ENCODE measurements around the gene MAS1L. TPM values are rescaled to one million over a fixed set of nuclear protein-coding genes. Genes with fewer than 3 reads are reported as not detected.

MAS1L gene
- total RNA-seq, 1 experiment from 2014 or later, result not detected

DNA sequence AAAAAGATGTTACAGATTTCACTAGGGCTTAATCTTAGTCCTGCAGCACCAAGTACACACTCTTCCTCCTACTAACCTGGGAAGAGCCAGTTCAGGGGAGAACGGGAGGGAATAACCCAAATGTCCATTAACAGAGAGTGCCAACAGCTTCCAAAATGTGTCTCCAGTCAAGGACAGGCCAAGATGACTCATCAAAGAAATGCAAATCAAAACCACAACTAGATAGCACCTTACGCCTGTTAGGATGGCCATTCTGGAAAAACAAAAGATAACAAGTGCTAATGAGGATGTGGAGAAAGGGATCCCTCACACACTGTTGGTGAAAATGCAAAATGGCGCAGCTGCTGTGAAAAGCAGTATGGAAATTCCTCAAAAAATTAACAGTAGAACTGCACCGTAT is 3.8 kb upstream of the MAS1L start:
- DNase-seq (ENCODE audit: unreplicated experiment), result no peak
- ChIA-PET POLR2A (no interaction called here), CTCF (interaction anchor here (0.7 kb wide), 1 partner anchor 125 kb away, joined by 3 read pairs; no protein-coding TSS in a partner anchor)
- TF ChIP-seq, protein P1, sequence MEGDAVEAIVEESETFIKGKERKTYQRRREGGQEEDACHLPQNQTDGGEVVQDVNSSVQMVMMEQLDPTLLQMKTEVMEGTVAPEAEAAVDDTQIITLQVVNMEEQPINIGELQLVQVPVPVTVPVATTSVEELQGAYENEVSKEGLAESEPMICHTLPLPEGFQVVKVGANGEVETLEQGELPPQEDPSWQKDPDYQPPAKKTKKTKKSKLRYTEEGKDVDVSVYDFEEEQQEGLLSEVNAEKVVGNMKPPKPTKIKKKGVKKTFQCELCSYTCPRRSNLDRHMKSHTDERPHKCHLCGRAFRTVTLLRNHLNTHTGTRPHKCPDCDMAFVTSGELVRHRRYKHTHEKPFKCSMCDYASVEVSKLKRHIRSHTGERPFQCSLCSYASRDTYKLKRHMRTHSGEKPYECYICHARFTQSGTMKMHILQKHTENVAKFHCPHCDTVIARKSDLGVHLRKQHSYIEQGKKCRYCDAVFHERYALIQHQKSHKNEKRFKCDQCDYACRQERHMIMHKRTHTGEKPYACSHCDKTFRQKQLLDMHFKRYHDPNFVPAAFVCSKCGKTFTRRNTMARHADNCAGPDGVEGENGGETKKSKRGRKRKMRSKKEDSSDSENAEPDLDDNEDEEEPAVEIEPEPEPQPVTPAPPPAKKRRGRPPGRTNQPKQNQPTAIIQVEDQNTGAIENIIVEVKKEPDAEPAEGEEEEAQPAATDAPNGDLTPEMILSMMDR (IDR thresholded peaks at IDR 0.05; ENCODE audit: unreplicated experiment), result no peak
- H3K36me3 Mint-ChIP-seq (ENCODE audit: insufficient read depth, unreplicated experiment), result no peaks in the 10 kb centered on the region
- no peak overlapping the region for H3K27ac Mint-ChIP-seq (ENCODE audit: low read depth, unreplicated experiment)
- BruUV-seq (replicated peaks), result no TSS peak
- intact Hi-C loops (cut with micrococcal nuclease), result no loop called here
- H3K27me3 Mint-ChIP-seq (ENCODE audit: insufficient read depth, unreplicated experiment), result peaks cover 33% of the 10 kb centered on the region
- no peaks in the 10 kb centered on the region for H3K9me3 Mint-ChIP-seq (ENCODE audit: unreplicated experiment)
- H3K4me3 Mint-ChIP-seq (ENCODE audit: unreplicated experiment), result no peak overlapping the region
- H3K4me1 Mint-ChIP-seq (ENCODE audit: insufficient read depth, unreplicated experiment), result peaks cover 4% of the 10 kb centered on the region

DNA sequence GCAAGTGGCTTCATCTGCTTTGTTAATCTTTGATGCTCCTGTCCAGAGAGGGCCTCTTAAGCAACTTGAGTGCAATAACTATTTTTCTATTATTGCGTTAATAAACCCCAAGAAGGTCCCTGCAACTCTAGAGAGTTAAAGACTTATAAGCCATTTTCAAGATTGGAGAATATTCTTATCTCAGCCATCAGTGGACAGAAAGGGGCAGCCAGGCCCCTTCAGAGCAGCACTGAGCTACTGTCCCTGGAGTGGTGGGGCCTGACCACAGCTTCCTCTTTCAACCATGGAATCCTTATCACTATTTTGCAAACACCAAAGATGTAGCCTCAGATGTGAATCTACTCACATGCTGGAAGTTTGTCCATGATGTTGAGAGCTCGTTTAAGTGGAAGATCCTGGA is 2.8 kb upstream of the MAS1L start:
- no peak for DNase-seq (ENCODE audit: unreplicated experiment)
- no peak overlapping the region for H3K27ac Mint-ChIP-seq (ENCODE audit: low read depth, unreplicated experiment)
- CTCF ChIA-PET, result no interaction called here
- H3K4me3 Mint-ChIP-seq (ENCODE audit: unreplicated experiment), result no peak overlapping the region
- POLR2A ChIA-PET, result no interaction called here
- H3K4me1 Mint-ChIP-seq (ENCODE audit: insufficient read depth, unreplicated experiment), result peaks cover 4% of the 10 kb centered on the region
- BruUV-seq (replicated peaks), result no TSS peak
- TF ChIP-seq, protein P1 (IDR thresholded peaks at IDR 0.05; ENCODE audit: unreplicated experiment), result no peak
- H3K36me3 Mint-ChIP-seq (ENCODE audit: insufficient read depth, unreplicated experiment), result no peaks in the 10 kb centered on the region
- intact Hi-C loops (cut with micrococcal nuclease), result no loop called here
- H3K9me3 Mint-ChIP-seq (ENCODE audit: unreplicated experiment), result no peaks in the 10 kb centered on the region
- peaks cover 31% of the 10 kb centered on the region for H3K27me3 Mint-ChIP-seq (ENCODE audit: insufficient read depth, unreplicated experiment)

DNA sequence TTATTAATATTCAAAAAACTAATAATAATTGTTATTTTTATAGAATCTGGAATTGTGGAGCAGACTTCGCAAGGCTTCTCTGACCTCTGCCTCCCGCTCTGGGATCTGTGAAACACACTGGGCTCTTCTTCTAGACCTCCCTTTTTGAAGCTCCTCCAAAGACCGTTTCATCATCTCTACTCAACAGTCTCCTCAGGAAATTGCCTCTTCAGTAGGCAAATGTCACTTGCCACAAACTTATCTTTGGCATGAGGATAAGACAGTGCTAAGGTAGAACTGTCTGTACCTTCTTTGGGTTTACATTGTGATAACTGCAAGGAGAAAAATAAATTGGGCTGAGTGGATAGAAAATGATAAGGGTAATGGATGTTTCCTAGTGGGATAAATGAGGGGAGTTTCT is 2.3 kb upstream of the MAS1L start:
- H3K27ac Mint-ChIP-seq (ENCODE audit: low read depth, unreplicated experiment), result no peak overlapping the region
- POLR2A ChIA-PET, result no interaction called here
- H3K27me3 Mint-ChIP-seq (ENCODE audit: insufficient read depth, unreplicated experiment), result peaks cover 31% of the 10 kb centered on the region
- no peak overlapping the region for H3K4me3 Mint-ChIP-seq (ENCODE audit: unreplicated experiment)
- CTCF ChIA-PET, result no interaction called here
- peaks cover 4% of the 10 kb centered on the region for H3K4me1 Mint-ChIP-seq (ENCODE audit: insufficient read depth, unreplicated experiment)
- TF ChIP-seq, protein P1 (IDR thresholded peaks at IDR 0.05; ENCODE audit: unreplicated experiment), result no peak
- no peaks in the 10 kb centered on the region for H3K9me3 Mint-ChIP-seq (ENCODE audit: unreplicated experiment)
- no TSS peak for BruUV-seq (replicated peaks)
- no peak for DNase-seq (ENCODE audit: unreplicated experiment)
- H3K36me3 Mint-ChIP-seq (ENCODE audit: insufficient read depth, unreplicated experiment), result no peaks in the 10 kb centered on the region
- intact Hi-C loops (cut with micrococcal nuclease), result no loop called here

DNA sequence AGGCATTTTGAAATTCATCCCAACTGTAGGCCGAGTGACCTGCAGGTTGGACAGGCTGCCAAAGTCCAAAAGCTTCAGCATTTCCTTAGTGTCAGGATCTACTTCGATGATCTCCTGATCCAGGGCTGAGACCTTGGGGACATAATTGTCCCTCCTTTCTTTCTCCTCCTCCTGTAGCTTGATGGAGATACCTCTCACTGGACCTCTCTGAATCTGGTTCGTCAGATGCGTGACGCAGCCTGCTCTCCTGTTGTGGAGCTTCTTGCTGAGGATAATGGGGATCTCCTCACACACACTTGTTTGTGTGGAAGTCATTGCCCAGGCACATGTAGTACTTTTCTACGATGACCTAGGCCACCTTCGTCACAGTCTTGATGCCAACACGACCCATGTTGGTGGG is 1.5 kb upstream of the MAS1L start:
- no peaks in the 10 kb centered on the region for H3K36me3 Mint-ChIP-seq (ENCODE audit: insufficient read depth, unreplicated experiment)
- no peak overlapping the region for H3K27ac Mint-ChIP-seq (ENCODE audit: low read depth, unreplicated experiment)
- TF ChIP-seq, protein P1 (IDR thresholded peaks at IDR 0.05; ENCODE audit: unreplicated experiment), result no peak
- peaks cover 24% of the 10 kb centered on the region for H3K27me3 Mint-ChIP-seq (ENCODE audit: insufficient read depth, unreplicated experiment)
- no peak for DNase-seq (ENCODE audit: unreplicated experiment)
- H3K4me3 Mint-ChIP-seq (ENCODE audit: unreplicated experiment), result no peak overlapping the region
- ChIA-PET POLR2A (no interaction called here), CTCF (no interaction called here)
- BruUV-seq (replicated peaks), result no TSS peak
- intact Hi-C loops (cut with micrococcal nuclease), result no loop called here
- peaks cover 4% of the 10 kb centered on the region for H3K4me1 Mint-ChIP-seq (ENCODE audit: insufficient read depth, unreplicated experiment)
- H3K9me3 Mint-ChIP-seq (ENCODE audit: unreplicated experiment), result no peaks in the 10 kb centered on the region

All from MCF 10A (cell line).